Pancreas (tissue), 10 donors: ENCODE data around the gene TIE1. TPM values are rescaled to one million over a fixed set of nuclear protein-coding genes. Genes with fewer than 3 reads are reported as not detected.

Source experiments
- ATAC-seq, 4 donors: fragments of 200-7000 bp; cut with Tn5 transposase; one replicate each; pipeline versions ENCODE4 v1.8.0 to v1.9.1; 2020; ENCODE audit warnings: mild to moderate bottlenecking in 4 of 4, moderate library complexity in 4 of 4
- DNase-seq, 6 donors: peaks; one replicate each; pipeline ENCODE4 v3.0.0-alpha.2; 2020
- FAIRE-seq: peaks from 2 replicates; lab custom pipeline; 2012; peaks lifted over from hg19 to GRCh38; lab: Jason Lieb, UNC
- H3K27ac ChIP-seq, 4 donors: fragments of 200-600 bp; sonication (generic); 1 replicate in 3 of 4; 2 replicates in 1 of 4; pipeline versions ENCODE4 v1.5.0 to v1.8.0; 2020
- H3K27me3 ChIP-seq, 4 donors: fragments of 200-600 bp; one replicate each; pipeline ENCODE4 v1.8.0; 2021
- H3K36me3 ChIP-seq, 3 donors: fragments of 200-600 bp; sonication (generic) in 1 of 3; one replicate each; pipeline versions ENCODE4 v1.5.0 to v1.8.0; 2020 to 2021
- H3K4me1 ChIP-seq, 3 donors: fragments of 200-600 bp; one replicate each; pipeline ENCODE4 v1.8.0; 2021
- H3K4me3 ChIP-seq, 4 donors: fragments of 200-600 bp; sonication (generic) in 2 of 4; one replicate each; pipeline versions ENCODE4 v1.5.0 to v1.8.0; 2020 to 2021
- H3K9me3 ChIP-seq, 4 donors: fragments of 200-600 bp; one replicate each; pipeline ENCODE4 v1.8.0; 2021
- WGBS, 2 donors: extraction: QIAGEN DNeasy Blood & Tissue Kit; methylation state at CpG; one replicate each; pipeline ENCODE4 v1.1.7; 2013; 5-methylcytosine and 5-hydroxymethylcytosine counted together
- intact Hi-C, 3 donors: fragments of 100-400 bp; cut with DNase I; formaldehyde crosslinking; loops; one replicate each; pipeline versions ENCODE4 v1.11.1 to v1.14.2; 2022
- polyA plus RNA-seq, 2 donors: library from polyadenylated mRNA; stranded (reverse); fragments of 200-250 nt; gene quantifications; one replicate each; pipeline ENCODE4 v1.2.3, GENCODE V29; 2013
- total RNA-seq, 6 donors: library from RNA; stranded (reverse); fragmentation: NEBNext Ultra II Directional in 4 of 6; extraction: Animal tissue kit (Norgen Biotek cat#: 25700) in 4 of 6; gene quantifications; one replicate each; pipeline versions ENCODE4 v1.2.1 to v1.2.4, GENCODE V29; 2021 to 2023
- TF ChIP-seq, protein P1 (sequence below), 4 donors: fragments of 200-600 bp; sonication (generic) in 3 of 4; IDR thresholded peaks; one replicate each; pipeline versions ENCODE4 v1.5.0 to v1.8.0; 2021; ENCODE audit warnings: antibody characterized with exemption in 4 of 4
- donor health status: healthy with polysubstance abuse.
- donor health status: DM: no; HTN: no; CAD: no; lungs with moderate emphysema.
- donor health status: DM: no; HTN: no; CAD: no.
- donor health status: control.
- donor health status: control.
- donor health status: Bipolar disorder and iron deficiency.
- donor health status: DM: yes; HTN: yes; CAD: no.
- donor health status: DM: no; HTN: no; CAD: no.
- donor health status: DM: no; HTN: no; CAD: no.
- donor health status: DM: yes; HTN: yes; CAD: no.

The TIE1 gene
- total and polyA plus RNA-seq, 8 donors, result 2.1 to 8.3 (median 4.4) TPM

DNA sequence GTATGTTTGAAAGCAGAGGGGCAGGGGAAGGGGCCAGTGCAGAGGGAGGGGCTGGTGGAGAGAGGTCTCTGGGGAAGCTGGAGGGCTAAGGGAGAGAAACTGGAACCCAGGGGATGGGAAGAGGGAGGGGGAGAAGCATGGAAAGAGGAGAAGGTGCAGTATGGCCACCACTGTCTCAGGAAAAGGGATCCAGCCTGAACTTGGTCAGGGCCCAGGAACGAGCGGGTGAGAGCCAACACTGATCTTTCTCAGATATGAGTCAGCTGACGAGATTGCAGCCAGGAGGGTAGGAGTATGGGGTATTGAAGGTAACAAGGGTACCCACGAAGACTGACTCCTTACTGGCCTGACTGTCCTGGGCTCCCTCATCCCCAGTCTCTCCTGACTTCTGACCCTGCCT lies 18.0 kb downstream of the TIE1 start:
- DNase-seq, result no peak
- TF ChIP-seq, protein P1, sequence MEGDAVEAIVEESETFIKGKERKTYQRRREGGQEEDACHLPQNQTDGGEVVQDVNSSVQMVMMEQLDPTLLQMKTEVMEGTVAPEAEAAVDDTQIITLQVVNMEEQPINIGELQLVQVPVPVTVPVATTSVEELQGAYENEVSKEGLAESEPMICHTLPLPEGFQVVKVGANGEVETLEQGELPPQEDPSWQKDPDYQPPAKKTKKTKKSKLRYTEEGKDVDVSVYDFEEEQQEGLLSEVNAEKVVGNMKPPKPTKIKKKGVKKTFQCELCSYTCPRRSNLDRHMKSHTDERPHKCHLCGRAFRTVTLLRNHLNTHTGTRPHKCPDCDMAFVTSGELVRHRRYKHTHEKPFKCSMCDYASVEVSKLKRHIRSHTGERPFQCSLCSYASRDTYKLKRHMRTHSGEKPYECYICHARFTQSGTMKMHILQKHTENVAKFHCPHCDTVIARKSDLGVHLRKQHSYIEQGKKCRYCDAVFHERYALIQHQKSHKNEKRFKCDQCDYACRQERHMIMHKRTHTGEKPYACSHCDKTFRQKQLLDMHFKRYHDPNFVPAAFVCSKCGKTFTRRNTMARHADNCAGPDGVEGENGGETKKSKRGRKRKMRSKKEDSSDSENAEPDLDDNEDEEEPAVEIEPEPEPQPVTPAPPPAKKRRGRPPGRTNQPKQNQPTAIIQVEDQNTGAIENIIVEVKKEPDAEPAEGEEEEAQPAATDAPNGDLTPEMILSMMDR (IDR thresholded peaks at IDR 0.05), result no peak
- Histone ChIP-seq H3K9me3 (no peaks in the 10 kb centered on the region), H3K27ac (no peak overlapping the region), H3K4me3 (no peak overlapping the region), H3K36me3 (no peaks in the 10 kb centered on the region), H3K4me1 (no peaks in the 10 kb centered on the region), H3K27me3 (no peaks in the 10 kb centered on the region)
- no peak for ATAC-seq
- no peak for FAIRE-seq
- intact Hi-C loops, result no loop called here
- 79 to 81% methylated on average over 4 of the region's 4 CpGs for WGBS, 2 donors

DNA sequence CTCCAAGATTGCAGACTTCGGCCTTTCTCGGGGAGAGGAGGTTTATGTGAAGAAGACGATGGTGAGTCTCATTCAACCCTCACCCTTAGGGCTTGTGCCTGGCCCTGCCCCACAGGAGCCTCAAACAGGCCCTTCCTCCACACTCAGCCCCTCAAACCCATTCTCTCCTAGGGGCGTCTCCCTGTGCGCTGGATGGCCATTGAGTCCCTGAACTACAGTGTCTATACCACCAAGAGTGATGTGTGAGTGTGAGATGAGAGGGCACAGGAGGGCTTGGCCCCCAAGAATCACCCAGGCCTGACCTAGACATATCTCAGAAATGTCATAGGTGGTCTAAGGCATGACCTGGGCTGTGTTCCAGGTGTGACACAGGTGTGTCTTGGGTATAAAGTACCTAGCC lies 18.5 kb downstream of the TIE1 start:
- TF ChIP-seq, protein P1 (IDR thresholded peaks at IDR 0.05), result no peak
- DNase-seq (no peak), ATAC-seq (no peak), FAIRE-seq (no peak)
- no peak overlapping the region for H3K27ac ChIP-seq
- no peaks in the 10 kb centered on the region for H3K4me1 ChIP-seq
- WGBS, 2 donors, result 89 to 93% methylated on average over 5 of the region's 5 CpGs
- no peaks in the 10 kb centered on the region for H3K9me3 ChIP-seq
- no peak overlapping the region for H3K4me3 ChIP-seq
- H3K36me3 ChIP-seq, result no peaks in the 10 kb centered on the region
- no peaks in the 10 kb centered on the region for H3K27me3 ChIP-seq
- intact Hi-C loops, result no loop called here

DNA sequence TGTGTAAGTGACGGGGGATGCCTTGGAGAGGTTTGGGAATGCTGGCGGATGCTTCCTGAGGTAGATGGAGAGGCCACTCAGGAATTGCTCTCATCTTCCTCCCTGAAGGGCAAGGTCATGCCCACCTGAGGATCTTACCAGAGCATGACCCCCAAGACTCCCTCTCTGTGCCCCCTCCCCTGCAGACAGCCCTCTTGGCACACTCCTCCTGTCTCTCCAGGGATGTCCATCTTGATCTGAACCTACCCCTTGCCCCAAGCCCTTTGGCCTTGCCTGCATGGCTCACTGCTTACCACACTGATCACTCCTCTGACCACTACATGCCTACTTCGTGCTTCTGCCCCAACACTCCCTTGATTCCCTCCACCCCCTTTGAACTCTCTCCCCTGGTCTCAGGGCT lies 19.0 kb downstream of the TIE1 start:
- no peak for DNase-seq
- Histone ChIP-seq H3K4me3 (no peak overlapping the region), H3K36me3 (no peaks in the 10 kb centered on the region), H3K27ac (no peak overlapping the region), H3K4me1 (no peaks in the 10 kb centered on the region), H3K9me3 (no peaks in the 10 kb centered on the region), H3K27me3 (no peaks in the 10 kb centered on the region)
- 65 to 85% methylated on average over 3 of the region's 3 CpGs for WGBS, 2 donors
- TF ChIP-seq, protein P1 (IDR thresholded peaks at IDR 0.05), result no peak
- no peak for FAIRE-seq
- no peak for ATAC-seq
- intact Hi-C loops, result no loop called here

DNA sequence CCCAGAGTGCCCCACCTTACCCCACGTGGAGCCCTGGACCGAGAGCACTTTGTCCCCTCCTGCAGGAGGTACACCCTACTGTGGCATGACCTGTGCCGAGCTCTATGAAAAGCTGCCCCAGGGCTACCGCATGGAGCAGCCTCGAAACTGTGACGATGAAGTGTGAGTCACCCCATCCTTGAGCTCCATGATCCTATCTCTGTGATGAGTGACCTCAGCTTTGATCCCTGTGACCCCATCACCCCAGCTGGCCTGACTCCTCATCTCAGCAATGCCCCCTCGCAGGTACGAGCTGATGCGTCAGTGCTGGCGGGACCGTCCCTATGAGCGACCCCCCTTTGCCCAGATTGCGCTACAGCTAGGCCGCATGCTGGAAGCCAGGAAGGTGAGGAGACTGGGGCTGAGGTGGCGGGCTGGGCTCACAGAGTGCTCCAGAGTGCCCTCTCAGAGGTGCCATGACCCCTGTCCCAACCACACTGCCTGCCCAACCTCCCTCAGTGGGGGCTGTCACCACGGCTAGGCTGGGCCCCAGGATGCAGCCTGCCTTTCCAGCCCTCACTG lies 20.6 kb downstream of the TIE1 start:
- H3K36me3 ChIP-seq, result no peaks in the 10 kb centered on the region
- H3K4me3 ChIP-seq, result no peak overlapping the region
- H3K27me3 ChIP-seq, result no peaks in the 10 kb centered on the region
- no peak for DNase-seq
- no peak for FAIRE-seq
- intact Hi-C loops, result no loop called here
- ATAC-seq, result no peak
- no peaks in the 10 kb centered on the region for H3K9me3 ChIP-seq
- no peaks in the 10 kb centered on the region for H3K4me1 ChIP-seq
- H3K27ac ChIP-seq, result no peak overlapping the region
- TF ChIP-seq, protein P1 (IDR thresholded peaks at IDR 0.05), result no peak
- 94% methylated on average over 16 of the region's 16 CpGs for WGBS, 2 donors

DNA sequence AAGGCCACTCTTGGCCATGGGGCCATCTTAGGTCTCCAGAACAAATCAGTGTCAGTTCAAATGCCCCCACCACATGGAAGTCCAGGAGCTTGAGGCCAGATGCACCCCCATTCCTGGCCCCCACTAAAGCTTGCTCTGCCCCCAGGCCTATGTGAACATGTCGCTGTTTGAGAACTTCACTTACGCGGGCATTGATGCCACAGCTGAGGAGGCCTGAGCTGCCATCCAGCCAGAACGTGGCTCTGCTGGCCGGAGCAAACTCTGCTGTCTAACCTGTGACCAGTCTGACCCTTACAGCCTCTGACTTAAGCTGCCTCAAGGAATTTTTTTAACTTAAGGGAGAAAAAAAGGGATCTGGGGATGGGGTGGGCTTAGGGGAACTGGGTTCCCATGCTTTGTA lies 21.7 kb downstream of the TIE1 start:
- ATAC-seq (no peak), DNase-seq (no peak), FAIRE-seq (no peak)
- Histone ChIP-seq H3K4me3 (no peak overlapping the region), H3K9me3 (no peaks in the 10 kb centered on the region), H3K27ac (no peak overlapping the region), H3K27me3 (no peaks in the 10 kb centered on the region), H3K4me1 (no peaks in the 10 kb centered on the region), H3K36me3 (no peaks in the 10 kb centered on the region)
- WGBS, 2 donors, result 93 to 95% methylated on average over 5 of the region's 5 CpGs
- TF ChIP-seq, protein P1 (IDR thresholded peaks at IDR 0.05), result no peak
- intact Hi-C loops, result no loop called here
